ENCODE measurements around the gene RNF26.

RNF26 gene

GRCh38 chr11:119370486-119371046, 36.2 kb downstream of the RNF26 start:
- DNase-seq (ENCODE audit: low read depth in 1 of 2, low spot score in 1 of 2): no peak

GRCh38 chr11:119371067-119371601, 36.8 kb downstream of the RNF26 start:
- no peak for DNase-seq (ENCODE audit: low read depth in 1 of 2, low spot score in 1 of 2)

- no peak for DNase-seq (ENCODE audit: low read depth in 1 of 2, low spot score in 1 of 2)
These were observed 37.5 kb downstream of the RNF26 start for GRCh38 chr11:119371778-119372182.

- DNase-seq (ENCODE audit: low read depth in 1 of 2, low spot score in 1 of 2): no peak
These were observed 38.1 kb downstream of the RNF26 start for GRCh38 chr11:119372260-119373058.

GRCh38 chr11:119373059-119373920, 39.0 kb downstream of the RNF26 start:
- no peak for DNase-seq (ENCODE audit: low read depth in 1 of 2, low spot score in 1 of 2)

- DNase-seq (ENCODE audit: low read depth in 1 of 2, low spot score in 1 of 2): no peak
These were observed 39.7 kb downstream of the RNF26 start for GRCh38 chr11:119373921-119374631.

GRCh38 chr11:119374632-119375336, 40.5 kb downstream of the RNF26 start:
- DNase-seq (ENCODE audit: low read depth in 1 of 2, low spot score in 1 of 2): no peak

- DNase-seq (ENCODE audit: low read depth in 1 of 2, low spot score in 1 of 2): no peak
These were observed 41.2 kb downstream of the RNF26 start for GRCh38 chr11:119375337-119376196.

- DNase-seq (ENCODE audit: low read depth in 1 of 2, low spot score in 1 of 2): no peak
These were observed 42.0 kb downstream of the RNF26 start for GRCh38 chr11:119376197-119376847.

- DNase-seq (ENCODE audit: low read depth in 1 of 2, low spot score in 1 of 2): no peak
These were observed 43.0 kb downstream of the RNF26 start for GRCh38 chr11:119377112-119377901.

- no peak for DNase-seq (ENCODE audit: low read depth in 1 of 2, low spot score in 1 of 2)
These were observed 43.8 kb downstream of the RNF26 start for GRCh38 chr11:119377961-119378667.

GRCh38 chr11:119378851-119379465, 44.6 kb downstream of the RNF26 start:
- no peak for DNase-seq (ENCODE audit: low read depth in 1 of 2, low spot score in 1 of 2)

GRCh38 chr11:119380160-119380826, 46.0 kb downstream of the RNF26 start:
- no peak for DNase-seq (ENCODE audit: low read depth in 1 of 2, low spot score in 1 of 2)

GRCh38 chr11:119380827-119381180, 46.5 kb downstream of the RNF26 start:
- DNase-seq (ENCODE audit: low read depth in 1 of 2, low spot score in 1 of 2): no peak

- peak; percentile 92 to 97 for DNase-seq (ENCODE audit: low read depth in 1 of 2, low spot score in 1 of 2)
These were observed 47.1 kb downstream of the RNF26 start, which contains the start of gene USP2 for GRCh38 chr11:119381181-119381988. Gene USP2, minus strand, starts transcription at chr11:119381690. Its CDS starts 8,210 bp downstream, at chr11:119373480.

GRCh38 chr11:119382101-119382500, 47.8 kb downstream of the RNF26 start:
- DNase-seq (ENCODE audit: low read depth in 1 of 2, low spot score in 1 of 2): no peak
